Stimulated activated CD8-positive, alpha-beta memory T cell treated with anti-CD3 and anti-CD28 coated beads, Interleukin-12 subunit alpha, Interleukin-12 subunit beta, amount 100 ng/mL, for 1 hour (primary cell): ENCODE results near the gene CERS6.

Experiments used
- DNase-seq: peaks from one replicate; pipeline ENCODE4 v3.0.0-alpha.2; 2020; ENCODE audit warnings: low read depth

The CERS6 gene

GRCh38 chr2:168568476-168569267 lies 112.6 kb downstream of the CERS6 start:
- no peak for DNase-seq

DNA sequence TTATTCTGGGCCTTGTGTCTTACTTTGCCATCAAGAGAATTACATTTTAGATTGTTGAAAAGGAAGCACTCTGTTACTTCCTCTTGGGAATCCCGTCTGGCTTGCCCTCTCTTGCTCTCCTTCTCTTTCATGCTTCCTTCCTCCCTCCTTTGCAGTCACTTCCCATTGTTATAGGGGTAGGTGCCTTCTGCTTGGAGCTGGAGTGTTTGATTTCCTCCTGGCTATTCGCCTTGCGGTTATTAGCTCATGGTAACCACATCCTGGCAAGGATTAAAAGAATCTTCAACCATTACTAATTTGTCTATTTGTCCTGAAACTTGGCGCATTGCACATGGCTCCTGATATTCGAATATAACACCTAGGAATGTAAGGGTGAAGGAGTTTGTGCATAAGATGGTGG lies 115.0 kb downstream of the CERS6 start:
- no peak for DNase-seq

DNA sequence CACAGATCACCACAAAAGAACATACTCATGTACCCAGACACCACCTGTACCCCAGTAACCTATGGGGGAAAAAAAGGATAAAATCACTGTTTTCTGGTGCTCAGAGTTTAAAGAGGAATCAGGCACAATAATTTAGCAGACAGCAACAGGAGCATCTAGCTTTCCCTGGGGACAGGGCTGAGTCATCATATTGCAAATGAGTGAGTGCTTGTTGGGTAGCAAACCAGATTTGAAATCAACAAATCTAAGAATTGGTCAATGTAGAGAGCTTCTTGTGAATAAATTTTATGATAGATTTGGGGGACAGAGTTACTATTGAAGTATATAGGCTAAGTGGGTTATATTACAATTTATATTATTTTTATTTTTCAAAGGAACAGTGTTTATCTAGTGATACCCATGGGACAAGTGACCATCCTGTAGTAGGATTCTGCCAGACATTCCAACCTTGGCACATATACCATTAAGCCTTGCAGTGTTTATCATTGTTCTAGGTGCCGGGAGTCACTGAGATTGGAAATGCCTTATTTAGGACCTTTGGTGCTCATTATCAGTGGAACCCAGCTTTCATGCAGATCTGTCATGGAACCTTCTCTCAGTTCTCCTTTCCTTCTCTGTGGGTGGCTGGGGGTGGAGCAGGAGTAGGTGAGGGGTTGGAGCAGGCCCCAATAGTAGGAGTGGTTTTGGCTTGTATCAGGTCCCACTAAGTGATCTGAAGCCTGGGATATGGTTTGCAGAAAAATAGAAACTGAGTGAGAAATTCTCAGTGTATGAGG lies 117.2 kb downstream of the CERS6 start:
- DNase-seq, result no peak

DNA sequence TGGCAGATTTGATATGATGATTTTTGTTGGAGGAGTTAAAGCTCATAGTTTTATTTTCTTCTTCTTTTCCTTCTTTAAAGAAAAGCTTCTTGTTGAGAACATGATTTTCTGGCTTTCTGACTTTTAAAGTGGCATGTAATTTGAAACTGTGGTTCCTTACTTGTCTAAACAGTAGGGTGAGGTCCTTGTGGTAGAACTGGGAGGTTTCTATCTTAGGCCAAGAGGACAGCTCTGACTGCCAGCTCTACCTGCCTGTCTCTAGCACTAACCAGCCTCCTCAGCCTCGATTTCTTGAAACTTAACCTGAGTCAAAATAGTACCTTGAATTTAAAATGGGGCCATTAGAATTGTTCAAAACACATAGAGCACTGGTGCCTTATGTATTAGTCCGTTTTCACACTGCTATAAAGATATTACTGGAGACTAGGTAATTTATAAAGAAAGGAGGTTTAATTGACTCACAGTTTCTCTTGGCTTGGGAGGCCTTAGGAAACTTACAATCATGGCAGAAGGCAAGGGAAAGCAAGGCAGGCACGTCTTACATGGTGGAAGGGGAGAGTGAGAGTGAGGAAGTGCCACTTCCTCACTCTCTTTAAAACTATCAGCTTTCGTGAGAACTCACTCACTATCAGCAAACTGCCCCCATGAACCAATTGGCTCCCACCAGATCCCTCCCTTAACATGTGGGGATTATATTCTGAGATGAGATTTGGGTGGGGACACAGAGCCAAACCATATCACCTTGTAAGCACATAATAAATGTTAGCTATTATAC lies 119.0 kb downstream of the CERS6 start:
- no peak for DNase-seq

DNA sequence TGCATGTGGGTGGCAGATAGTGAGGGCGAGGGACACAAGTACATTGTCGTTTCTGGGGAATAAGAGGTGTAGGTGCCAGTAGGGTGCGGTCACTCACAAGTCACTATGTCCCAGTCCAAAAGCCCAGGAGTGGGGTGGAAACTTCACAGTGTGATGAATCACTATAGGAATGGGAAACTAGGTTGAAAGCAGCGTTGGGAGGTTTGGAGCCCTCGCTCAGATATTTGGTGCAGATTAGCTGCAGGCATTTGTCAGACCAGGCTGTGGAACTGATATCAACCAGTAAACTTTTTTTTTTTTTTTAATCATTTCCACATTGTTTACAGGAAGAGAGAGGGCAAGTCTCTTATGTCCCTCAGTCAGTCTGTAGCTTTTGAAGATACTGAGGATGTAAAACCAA lies 121.8 kb downstream of the CERS6 start:
- DNase-seq, result no peak

DNA sequence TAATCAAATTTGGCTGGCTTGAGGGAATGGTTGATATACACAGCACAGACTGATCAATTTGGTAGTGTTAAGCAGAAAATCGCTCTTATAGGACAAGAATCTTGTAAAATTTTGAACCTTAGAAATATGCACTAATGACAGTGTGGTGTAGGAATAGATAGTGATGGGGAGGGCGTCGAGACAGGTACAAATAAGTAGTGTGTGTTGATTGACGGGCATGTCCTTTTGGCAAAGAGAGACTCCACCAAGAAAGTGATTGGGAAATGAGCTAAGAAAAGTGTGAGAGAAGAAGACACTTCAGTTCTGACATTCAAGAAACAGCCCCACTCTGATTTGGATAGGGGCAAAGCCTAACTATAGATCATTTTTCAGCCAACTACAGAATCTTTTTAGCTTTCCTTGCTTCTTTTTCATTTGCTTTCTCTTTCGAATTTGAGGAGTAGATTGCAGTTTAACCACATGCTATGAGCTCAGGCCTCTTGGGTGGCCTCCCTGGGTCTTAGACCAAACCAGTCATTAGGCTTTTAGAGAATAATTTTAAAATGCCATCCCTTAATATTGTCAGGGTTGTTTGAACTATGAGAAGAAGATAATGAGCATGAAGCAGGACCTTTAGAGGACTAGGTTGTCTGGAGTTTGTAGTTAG lies 127.1 kb downstream of the CERS6 start:
- DNase-seq, result no peak

DNA sequence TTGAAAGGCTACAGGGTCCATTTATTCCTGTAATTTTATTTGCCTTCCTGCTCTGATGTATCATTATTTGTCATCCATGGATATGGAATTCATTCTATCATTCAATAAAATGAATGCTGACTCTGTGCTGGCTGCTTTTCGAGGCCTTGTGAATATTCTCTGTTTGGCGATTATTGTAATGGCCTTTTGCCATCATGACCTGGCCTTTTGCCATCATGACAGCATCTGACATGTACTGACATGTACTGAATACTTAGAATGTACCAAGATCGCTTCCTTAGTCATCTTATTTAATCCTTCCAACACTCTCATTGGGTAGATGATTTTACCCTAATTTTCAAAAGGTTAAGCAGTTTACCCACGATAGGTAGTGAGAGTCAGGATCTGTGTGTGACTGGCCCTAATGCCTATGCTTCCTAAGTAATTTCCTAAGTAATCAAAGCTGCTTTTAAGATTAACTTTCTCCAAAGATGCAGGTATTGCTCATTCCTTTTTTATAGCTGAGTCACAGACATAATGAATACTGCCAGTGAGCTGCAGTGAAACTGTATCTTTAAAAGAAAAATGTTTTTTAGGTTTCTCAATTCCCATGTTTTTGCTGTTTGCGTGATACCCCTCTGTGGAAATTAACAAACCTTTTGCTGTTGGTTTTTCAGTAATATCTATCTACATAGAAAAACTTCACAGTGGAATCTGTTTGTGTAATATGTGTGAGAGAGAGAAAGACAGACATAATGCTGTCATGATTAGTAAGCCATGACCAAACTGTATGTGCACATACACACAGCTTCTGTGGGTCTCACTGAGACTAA lies 127.8 kb downstream of the CERS6 start:
- DNase-seq, result no peak

GRCh38 chr2:168584911-168585310 lies 128.8 kb downstream of the CERS6 start:
- DNase-seq, result no peak

GRCh38 chr2:168585700-168586099 lies 129.6 kb downstream of the CERS6 start:
- DNase-seq, result no peak

DNA sequence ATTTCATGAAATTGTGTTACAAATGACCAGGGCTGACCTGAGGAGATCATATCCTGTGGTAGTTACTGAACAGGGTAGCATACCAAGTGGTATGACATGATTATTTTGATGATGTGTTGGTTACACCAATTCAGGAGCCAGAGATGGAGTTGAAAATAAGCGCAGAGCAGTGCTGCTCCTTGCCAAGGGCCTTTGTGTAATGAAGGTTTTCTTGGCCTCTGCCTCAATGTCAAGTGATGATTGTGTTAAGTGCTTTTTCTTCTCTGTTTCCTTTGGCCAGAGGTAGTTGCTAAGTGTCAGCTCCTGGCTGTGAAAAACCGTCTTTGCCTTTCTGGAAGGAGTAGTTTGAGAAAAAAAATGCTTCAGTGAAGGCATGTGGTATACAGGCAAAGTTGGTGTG lies 131.2 kb downstream of the CERS6 start:
- no peak for DNase-seq

DNA sequence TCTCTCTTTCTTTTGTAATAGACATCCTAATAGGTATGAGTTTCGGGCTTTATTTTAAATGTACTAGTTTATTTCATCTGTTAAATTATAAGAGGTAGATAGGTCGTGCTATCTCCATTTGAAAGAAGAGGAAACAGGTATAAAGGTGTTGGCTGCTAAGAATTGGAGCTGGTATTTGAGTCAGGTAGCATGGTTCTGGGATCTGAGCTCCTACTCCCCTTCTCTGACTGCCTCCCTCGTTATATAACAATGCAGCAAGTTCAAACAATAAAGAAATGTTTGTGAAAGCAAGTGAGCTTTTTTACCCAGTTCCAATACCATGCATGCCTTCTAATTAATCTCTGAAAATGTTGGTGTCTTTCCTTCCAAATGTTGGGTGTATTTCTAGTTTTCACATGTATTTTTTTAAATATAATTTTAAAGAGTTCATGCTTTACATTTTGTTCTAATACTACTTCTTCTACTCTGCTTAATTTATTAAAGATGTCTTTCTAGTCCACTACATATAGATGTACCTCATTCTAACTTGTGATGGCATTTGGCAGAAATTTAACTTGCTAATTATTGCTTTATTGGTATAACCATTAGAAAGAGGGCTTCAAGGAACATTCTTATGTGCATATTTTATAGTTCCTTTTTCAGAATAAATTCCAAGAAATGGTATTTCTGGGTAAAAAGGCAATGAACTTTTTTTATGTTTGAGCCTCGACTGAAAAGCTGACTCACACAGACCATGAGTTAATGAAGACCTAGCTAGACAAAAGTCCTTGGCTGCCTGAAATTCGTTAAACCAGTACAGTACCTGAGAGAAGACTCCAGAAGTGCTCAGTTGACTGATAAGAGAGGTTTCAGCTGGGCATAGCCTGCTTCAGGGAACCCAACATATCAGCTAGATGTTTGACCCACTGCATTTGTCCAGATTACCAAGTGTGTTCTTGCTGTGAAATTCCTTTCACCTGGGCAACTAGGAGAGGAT lies 133.5 kb downstream of the CERS6 start:
- DNase-seq, result no peak

GRCh38 chr2:168592181-168592831 lies 136.2 kb downstream of the CERS6 start:
- DNase-seq, result no peak

GRCh38 chr2:168593713-168594112 lies 137.6 kb downstream of the CERS6 start:
- DNase-seq, result no peak

DNA sequence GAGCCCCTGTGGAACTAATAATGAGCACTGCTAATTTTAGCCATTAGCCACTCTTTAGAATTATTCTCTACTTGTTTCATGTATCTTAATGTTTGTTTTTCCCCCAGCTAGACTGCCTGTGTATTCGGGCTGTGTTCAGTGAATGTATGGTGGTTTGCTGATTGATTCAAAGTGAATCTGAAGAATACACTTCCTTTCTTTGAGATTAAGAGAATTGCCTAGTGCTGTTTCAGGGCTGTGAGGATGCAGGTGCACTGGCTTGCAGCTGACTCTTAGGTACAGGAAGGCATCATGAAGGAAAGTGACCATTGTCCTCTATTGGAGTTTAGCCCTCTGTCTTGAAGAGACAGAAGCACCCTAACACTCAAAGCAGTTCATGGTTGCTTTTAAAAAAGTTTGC lies 138.7 kb downstream of the CERS6 start:
- no peak for DNase-seq

- DNase-seq, result no peak
Measured at GRCh38 chr2:168596881-168597655, 141.0 kb downstream of the CERS6 start.

GRCh38 chr2:168599738-168600137 lies 143.7 kb downstream of the CERS6 start:
- no peak for DNase-seq

DNA sequence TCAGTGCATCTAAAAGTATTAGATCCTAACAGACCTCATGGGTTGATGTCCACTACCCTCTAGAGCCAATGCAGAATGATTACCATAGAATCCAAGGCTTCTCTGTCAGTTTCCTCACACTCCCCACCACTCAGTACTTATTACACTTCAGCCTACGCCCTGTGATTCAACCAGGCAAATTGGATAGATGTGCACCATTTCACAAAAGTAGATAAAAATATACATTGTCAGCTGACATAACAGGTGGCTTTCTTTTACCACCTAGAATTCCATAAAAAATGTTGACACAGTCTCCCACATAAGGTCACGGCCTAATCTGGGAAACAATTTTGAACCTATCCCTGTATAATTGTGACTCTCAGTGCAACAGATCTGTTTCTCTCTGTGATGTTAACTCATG lies 144.9 kb downstream of the CERS6 start:
- DNase-seq, result no peak

- DNase-seq, result no peak
Measured at GRCh38 chr2:168601741-168602140, 145.7 kb downstream of the CERS6 start.

GRCh38 chr2:168602379-168602778 lies 146.3 kb downstream of the CERS6 start:
- no peak for DNase-seq
